B cell (primary cell): ENCODE data around the gene PRAME.

Experiments
- EZH2 ChIP-seq: IDR thresholded peaks from 2 replicates; pipeline ENCODE4 v1.6.1; 2012; ENCODE audit warnings: borderline replicate concordance, low read depth, mild to moderate bottlenecking, moderate library complexity, low read length; ENCODE audit not compliant: insufficient read depth, poor library complexity, severe bottlenecking
- TF ChIP-seq, protein P1 (sequence below): fragments of 200-600 bp; IDR thresholded peaks from one replicate; pipeline ENCODE4 v1.8.0; 2022; ENCODE audit warnings: antibody characterized with exemption, mild to moderate bottlenecking

DNA sequence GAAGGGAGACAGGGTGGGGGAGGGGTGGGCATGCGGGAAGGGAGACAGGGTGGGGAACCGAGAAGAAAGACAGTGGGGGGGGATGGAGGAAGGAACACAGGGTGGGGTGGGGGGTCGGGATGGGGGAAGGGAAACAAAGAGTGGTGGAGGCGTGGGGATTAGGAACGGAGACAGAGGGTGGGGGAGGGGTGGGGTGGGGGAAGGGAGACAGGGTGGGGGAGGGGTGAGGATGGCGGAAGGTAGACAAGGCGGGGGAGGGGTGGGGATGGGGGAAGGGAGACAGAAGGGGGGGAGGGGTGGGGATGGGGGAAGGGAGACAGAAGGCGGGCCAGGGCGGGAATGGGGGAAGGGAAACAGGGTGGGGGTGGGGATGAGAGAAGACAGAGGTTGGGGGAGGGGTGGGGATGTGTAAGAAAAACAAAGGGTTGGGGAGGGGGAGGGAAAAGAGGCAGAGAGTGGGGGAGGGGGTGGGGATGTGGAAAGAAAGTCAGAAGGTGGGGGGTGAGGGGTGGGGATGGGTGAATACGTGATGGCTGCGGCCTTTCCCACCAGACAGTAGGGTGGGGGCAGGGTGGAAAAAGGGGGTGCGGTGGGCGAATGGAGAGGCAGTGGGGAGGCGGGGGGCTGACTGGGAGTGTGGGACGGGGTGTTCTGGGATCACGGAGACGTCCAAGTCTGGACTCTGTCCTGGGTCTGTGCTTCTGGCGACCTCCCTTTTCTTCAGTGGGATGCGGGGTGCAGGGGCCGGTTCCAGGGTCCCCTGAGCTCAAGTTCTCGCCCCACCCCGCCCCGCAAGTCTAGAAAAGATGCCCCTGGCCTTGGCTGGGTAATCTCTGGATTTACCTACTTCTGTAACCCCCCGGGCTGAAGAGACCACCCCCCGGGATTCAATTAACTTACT lies 744 bp downstream of the PRAME start:
- TF ChIP-seq, protein P1, sequence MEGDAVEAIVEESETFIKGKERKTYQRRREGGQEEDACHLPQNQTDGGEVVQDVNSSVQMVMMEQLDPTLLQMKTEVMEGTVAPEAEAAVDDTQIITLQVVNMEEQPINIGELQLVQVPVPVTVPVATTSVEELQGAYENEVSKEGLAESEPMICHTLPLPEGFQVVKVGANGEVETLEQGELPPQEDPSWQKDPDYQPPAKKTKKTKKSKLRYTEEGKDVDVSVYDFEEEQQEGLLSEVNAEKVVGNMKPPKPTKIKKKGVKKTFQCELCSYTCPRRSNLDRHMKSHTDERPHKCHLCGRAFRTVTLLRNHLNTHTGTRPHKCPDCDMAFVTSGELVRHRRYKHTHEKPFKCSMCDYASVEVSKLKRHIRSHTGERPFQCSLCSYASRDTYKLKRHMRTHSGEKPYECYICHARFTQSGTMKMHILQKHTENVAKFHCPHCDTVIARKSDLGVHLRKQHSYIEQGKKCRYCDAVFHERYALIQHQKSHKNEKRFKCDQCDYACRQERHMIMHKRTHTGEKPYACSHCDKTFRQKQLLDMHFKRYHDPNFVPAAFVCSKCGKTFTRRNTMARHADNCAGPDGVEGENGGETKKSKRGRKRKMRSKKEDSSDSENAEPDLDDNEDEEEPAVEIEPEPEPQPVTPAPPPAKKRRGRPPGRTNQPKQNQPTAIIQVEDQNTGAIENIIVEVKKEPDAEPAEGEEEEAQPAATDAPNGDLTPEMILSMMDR: no peak
- no peak for TF ChIP-seq EZH2
